ENCODE measurements around the gene HMGXB3. TPM values are rescaled to one million over a fixed set of nuclear protein-coding genes. Genes with fewer than 3 reads are reported as not detected.

HMGXB3 gene
- total RNA-seq, 2 experiments from 2014 or later = 27.4 to 29.3 TPM

- Histone ChIP-seq H3K4me1 (ENCODE audit: insufficient read depth, low read length) (no peaks in the 10 kb centered on the region), H3K27ac (ENCODE audit: low read depth in 1 of 2, low read length in 2 of 2) (no peak overlapping the region), H3K27me3 (ENCODE audit: control insufficient read depth in 1 of 2, insufficient read depth in 2 of 2, low read length in 2 of 2) (no peaks in the 10 kb centered on the region), H3K9me3 (ENCODE audit: control insufficient read depth in 1 of 2, insufficient read depth in 1 of 2, low read length in 2 of 2) (no peaks in the 10 kb centered on the region), H3K4me3 (ENCODE audit: low read length) (no peak overlapping the region), H3K36me3 (ENCODE audit: insufficient read depth, low read length) (peaks cover 11% of the 10 kb centered on the region)
- H3K4me3 Mint-ChIP-seq = no peak overlapping the region
- peak in 2 of 14 experiments; percentile 60 to 67 for DNase-seq
- no peaks in the 10 kb centered on the region for H3K27me3 Mint-ChIP-seq
- CTCF ChIA-PET = no interaction called here
- no peaks in the 10 kb centered on the region for H3K9me3 Mint-ChIP-seq
- TF ChIP-seq, protein P1, sequence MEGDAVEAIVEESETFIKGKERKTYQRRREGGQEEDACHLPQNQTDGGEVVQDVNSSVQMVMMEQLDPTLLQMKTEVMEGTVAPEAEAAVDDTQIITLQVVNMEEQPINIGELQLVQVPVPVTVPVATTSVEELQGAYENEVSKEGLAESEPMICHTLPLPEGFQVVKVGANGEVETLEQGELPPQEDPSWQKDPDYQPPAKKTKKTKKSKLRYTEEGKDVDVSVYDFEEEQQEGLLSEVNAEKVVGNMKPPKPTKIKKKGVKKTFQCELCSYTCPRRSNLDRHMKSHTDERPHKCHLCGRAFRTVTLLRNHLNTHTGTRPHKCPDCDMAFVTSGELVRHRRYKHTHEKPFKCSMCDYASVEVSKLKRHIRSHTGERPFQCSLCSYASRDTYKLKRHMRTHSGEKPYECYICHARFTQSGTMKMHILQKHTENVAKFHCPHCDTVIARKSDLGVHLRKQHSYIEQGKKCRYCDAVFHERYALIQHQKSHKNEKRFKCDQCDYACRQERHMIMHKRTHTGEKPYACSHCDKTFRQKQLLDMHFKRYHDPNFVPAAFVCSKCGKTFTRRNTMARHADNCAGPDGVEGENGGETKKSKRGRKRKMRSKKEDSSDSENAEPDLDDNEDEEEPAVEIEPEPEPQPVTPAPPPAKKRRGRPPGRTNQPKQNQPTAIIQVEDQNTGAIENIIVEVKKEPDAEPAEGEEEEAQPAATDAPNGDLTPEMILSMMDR (IDR thresholded peaks at IDR 0.05) = no peak
- ATAC-seq (ENCODE audit: poor library complexity) = no peak
- peaks cover 16% of the 10 kb centered on the region for H3K36me3 Mint-ChIP-seq (ENCODE audit: low read depth)
- intact Hi-C loops (cut with DNase I, micrococcal nuclease) = no loop called here
- H3K27ac Mint-ChIP-seq = no peak overlapping the region
- POLR2A ChIA-PET = interaction anchor here (0.6 kb wide), 1 partner anchor 9 kb away, joined by 3 read pairs; no protein-coding TSS in a partner anchor
- H3K4me1 Mint-ChIP-seq (ENCODE audit: low read depth) = no peaks in the 10 kb centered on the region
These were observed 58.1 kb downstream of the HMGXB3 start for GRCh38 chr5:150058480-150059126.

GRCh38 chr5:150059623-150060022, 59.1 kb downstream of the HMGXB3 start:
- H3K9me3 Mint-ChIP-seq = no peaks in the 10 kb centered on the region
- TF ChIP-seq, protein P1 (IDR thresholded peaks at IDR 0.05) = no peak
- ATAC-seq (ENCODE audit: poor library complexity) (no peak), DNase-seq (no peak)
- no peaks in the 10 kb centered on the region for H3K27me3 ChIP-seq (ENCODE audit: control insufficient read depth in 1 of 2, insufficient read depth in 2 of 2, low read length in 2 of 2)
- H3K27ac Mint-ChIP-seq = no peak overlapping the region
- H3K9me3 ChIP-seq (ENCODE audit: control insufficient read depth in 1 of 2, insufficient read depth in 1 of 2, low read length in 2 of 2) = no peaks in the 10 kb centered on the region
- H3K27ac ChIP-seq (ENCODE audit: low read depth in 1 of 2, low read length in 2 of 2) = no peak overlapping the region
- ChIA-PET POLR2A (no interaction called here), CTCF (no interaction called here)
- H3K36me3 Mint-ChIP-seq (ENCODE audit: low read depth) = peaks cover 7% of the 10 kb centered on the region
- H3K27me3 Mint-ChIP-seq = no peaks in the 10 kb centered on the region
- no peaks in the 10 kb centered on the region for H3K4me1 Mint-ChIP-seq (ENCODE audit: low read depth)
- H3K4me3 Mint-ChIP-seq = no peak overlapping the region
- H3K4me1 ChIP-seq (ENCODE audit: insufficient read depth, low read length) = no peaks in the 10 kb centered on the region
- H3K36me3 ChIP-seq (ENCODE audit: insufficient read depth, low read length) = peaks cover 3% of the 10 kb centered on the region
- H3K4me3 ChIP-seq (ENCODE audit: low read length) = no peak overlapping the region
- intact Hi-C loops (cut with DNase I, micrococcal nuclease) = no loop called here

DNA sequence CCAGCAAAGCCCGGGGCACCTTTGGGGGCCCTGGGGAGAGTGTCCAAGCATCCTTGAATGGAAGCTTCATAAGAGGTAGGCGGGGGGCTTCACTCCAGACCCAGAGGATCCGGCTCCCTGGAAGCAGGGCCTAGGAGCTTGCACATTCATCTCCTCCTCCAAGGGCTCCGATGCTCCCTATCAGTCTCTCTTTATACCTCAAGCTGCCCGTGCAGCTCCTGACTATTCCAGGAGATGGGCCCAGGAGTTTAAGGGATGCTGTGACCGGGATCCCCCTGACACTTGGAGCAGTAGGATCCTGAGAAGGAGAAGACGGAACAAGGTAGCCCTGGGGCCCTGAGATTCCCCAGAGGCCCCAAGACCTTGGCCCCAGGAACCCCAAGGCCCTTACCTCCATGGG, 59.9 kb downstream of the HMGXB3 start:
- TF ChIP-seq, protein P1 (IDR thresholded peaks at IDR 0.05) = no peak
- Mint-ChIP-seq H3K4me1 (ENCODE audit: low read depth) (no peaks in the 10 kb centered on the region), H3K27ac (no peak overlapping the region), H3K4me3 (no peak overlapping the region), H3K36me3 (ENCODE audit: low read depth) (peaks cover 3% of the 10 kb centered on the region), H3K27me3 (no peaks in the 10 kb centered on the region), H3K9me3 (no peaks in the 10 kb centered on the region)
- Histone ChIP-seq H3K4me3 (ENCODE audit: low read length) (no peak overlapping the region), H3K27ac (ENCODE audit: low read depth in 1 of 2, low read length in 2 of 2) (no peak overlapping the region), H3K9me3 (ENCODE audit: control insufficient read depth in 1 of 2, insufficient read depth in 1 of 2, low read length in 2 of 2) (no peaks in the 10 kb centered on the region), H3K4me1 (ENCODE audit: insufficient read depth, low read length) (no peaks in the 10 kb centered on the region), H3K27me3 (ENCODE audit: control insufficient read depth in 1 of 2, insufficient read depth in 2 of 2, low read length in 2 of 2) (peaks cover 0 to under 1% of the 10 kb centered on the region in 2 experiments), H3K36me3 (ENCODE audit: insufficient read depth, low read length) (no peaks in the 10 kb centered on the region)
- ATAC-seq (ENCODE audit: poor library complexity) (no peak), DNase-seq (no peak)
- ChIA-PET POLR2A (interaction anchor here (1.1 kb wide), 1 partner anchor 11 kb away, joined by 3 read pairs; no protein-coding TSS in a partner anchor), CTCF (no interaction called here)
- intact Hi-C loops (cut with DNase I, micrococcal nuclease) = no loop called here

Data from CD4-positive, alpha-beta T cell (primary cell).